ENCODE results near the gene MLLT3. TPM values are rescaled to one million over a fixed set of nuclear protein-coding genes. Genes with fewer than 3 reads are reported as not detected.

MLLT3 gene
- total RNA-seq, 2 experiments from 2014 or later = 59.1 to 60.8 TPM

DNA sequence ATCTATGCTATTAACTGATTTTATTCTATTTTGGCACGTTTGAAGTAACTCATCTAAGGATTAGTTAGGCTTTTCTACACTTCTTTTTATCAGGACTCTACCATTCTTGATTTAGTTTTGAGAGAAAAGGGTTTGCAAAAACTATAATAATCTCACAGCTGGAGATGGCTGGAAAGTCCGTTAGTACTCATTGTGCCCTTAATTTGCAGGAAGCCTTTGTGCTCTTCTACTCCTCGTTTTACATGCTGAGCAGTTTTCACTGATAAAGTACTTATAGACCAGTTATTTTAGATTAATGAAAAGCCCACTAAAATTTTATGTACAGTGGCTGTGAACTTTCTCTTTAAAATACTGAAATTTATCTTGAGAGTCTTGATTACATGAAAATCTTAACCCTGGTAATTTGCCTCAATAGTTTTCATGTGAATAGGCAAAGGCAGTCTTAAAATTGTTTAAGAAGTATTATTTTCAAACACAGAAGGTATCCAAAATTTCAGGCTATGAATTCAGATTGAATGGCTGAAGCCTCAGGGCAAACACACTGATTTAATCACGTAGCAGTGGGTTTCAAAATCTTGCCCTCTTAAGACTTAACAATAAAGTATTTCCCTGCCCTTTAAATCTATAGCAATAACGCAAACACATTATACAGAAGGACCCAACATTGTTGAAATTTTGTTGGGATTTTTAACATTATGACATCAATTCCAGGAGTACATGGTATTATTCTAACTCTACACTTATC lies 18.6 kb downstream of the MLLT3 start:
- Mint-ChIP-seq H3K27ac (no peak overlapping the region), H3K36me3 (ENCODE audit: low read depth) (peaks cover 16% of the 10 kb centered on the region), H3K27me3 (no peaks in the 10 kb centered on the region), H3K4me3 (no peak overlapping the region), H3K4me1 (ENCODE audit: low read depth) (peaks cover 76% of the 10 kb centered on the region), H3K9me3 (no peaks in the 10 kb centered on the region)
- DNase-seq = no peak
- POLR2A ChIA-PET = no interaction called here
- TF ChIP-seq, protein P1, sequence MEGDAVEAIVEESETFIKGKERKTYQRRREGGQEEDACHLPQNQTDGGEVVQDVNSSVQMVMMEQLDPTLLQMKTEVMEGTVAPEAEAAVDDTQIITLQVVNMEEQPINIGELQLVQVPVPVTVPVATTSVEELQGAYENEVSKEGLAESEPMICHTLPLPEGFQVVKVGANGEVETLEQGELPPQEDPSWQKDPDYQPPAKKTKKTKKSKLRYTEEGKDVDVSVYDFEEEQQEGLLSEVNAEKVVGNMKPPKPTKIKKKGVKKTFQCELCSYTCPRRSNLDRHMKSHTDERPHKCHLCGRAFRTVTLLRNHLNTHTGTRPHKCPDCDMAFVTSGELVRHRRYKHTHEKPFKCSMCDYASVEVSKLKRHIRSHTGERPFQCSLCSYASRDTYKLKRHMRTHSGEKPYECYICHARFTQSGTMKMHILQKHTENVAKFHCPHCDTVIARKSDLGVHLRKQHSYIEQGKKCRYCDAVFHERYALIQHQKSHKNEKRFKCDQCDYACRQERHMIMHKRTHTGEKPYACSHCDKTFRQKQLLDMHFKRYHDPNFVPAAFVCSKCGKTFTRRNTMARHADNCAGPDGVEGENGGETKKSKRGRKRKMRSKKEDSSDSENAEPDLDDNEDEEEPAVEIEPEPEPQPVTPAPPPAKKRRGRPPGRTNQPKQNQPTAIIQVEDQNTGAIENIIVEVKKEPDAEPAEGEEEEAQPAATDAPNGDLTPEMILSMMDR (IDR thresholded peaks at IDR 0.05) = no peak
- intact Hi-C loops (cut with micrococcal nuclease) = no loop called here
- no peak for ATAC-seq
- CTCF ChIA-PET = interaction anchor here (0.9 to 1.4 kb wide), 4 partner anchors 14 to 338 kb away, joined by 3 to 7 read pairs (median 4); no protein-coding TSS in a partner anchor

DNA sequence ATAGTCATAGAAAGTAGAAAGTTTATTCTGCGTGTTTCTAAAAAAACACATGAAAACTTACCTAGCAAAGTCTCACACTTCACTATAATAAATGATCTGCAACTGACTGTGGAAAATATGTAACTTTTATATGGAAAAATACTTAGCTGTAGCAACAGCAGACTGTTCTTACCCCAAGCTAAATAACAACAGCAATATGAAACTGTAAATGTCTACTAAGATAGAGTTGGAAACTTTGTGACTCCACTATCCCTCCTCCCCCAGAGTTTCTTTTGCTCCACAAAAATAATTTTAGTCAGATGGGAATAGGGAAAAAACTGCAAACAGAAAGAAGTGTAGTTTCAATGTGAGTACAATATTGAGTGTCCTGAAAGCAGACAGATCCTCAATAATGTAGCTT lies 21.0 kb downstream of the MLLT3 start:
- TF ChIP-seq, protein P1 (IDR thresholded peaks at IDR 0.05) = no peak
- Mint-ChIP-seq H3K4me1 (ENCODE audit: low read depth) (peaks cover 72% of the 10 kb centered on the region), H3K27ac (no peak overlapping the region), H3K9me3 (no peaks in the 10 kb centered on the region), H3K4me3 (no peak overlapping the region), H3K27me3 (no peaks in the 10 kb centered on the region), H3K36me3 (ENCODE audit: low read depth) (peaks cover 17% of the 10 kb centered on the region)
- POLR2A ChIA-PET = no interaction called here
- ATAC-seq (no peak), DNase-seq (no peak)
- CTCF ChIA-PET = interaction anchor here (1.2 to 2.8 kb wide), 3 partner anchors 9 to 26 kb away, joined by 3 to 10 read pairs (median 5); no protein-coding TSS in a partner anchor
- intact Hi-C loops (cut with micrococcal nuclease) = no loop called here

DNA sequence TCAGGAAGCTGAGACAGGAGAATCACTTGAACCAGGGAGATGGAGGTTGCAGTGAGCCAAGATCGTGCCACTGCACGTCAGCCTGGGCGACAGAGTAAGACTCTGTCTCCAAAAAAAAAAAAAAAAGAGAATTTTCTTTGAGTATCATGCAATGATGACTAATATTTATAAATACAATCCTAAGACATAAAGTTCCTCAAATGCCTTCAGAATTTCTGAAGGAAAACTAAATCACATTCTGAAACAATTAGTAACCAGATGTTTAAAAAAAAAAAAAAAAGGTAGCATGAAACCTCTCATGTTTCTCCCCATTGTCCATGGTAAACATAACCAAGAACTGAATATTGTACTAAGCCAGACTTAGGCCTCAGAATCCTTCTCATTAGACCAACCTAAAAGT lies 23.1 kb downstream of the MLLT3 start:
- peaks cover 75% of the 10 kb centered on the region for H3K4me1 Mint-ChIP-seq (ENCODE audit: low read depth)

DNA sequence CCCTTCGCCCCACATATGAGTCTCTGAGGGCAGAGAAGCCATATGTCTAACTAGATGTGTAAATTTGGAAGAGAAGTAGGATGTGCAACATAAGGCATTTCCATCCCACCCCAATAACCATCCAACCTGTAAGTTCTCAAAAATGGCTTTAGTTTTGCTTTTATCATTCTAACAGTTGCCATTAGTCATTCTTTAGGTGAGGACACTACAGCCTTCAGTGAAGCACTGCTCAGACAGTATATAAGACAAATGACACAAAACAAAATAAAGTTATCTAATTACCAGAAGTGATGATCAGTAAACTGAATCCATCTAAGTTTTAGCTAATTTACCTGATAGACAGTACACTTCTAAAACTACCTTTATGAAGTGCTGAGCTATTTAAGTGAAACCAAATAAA lies 23.9 kb downstream of the MLLT3 start:
- Mint-ChIP-seq H3K27me3 (no peaks in the 10 kb centered on the region), H3K4me1 (ENCODE audit: low read depth) (peaks cover 72% of the 10 kb centered on the region), H3K36me3 (ENCODE audit: low read depth) (peaks cover 24% of the 10 kb centered on the region), H3K4me3 (no peak overlapping the region), H3K27ac (peak overlapping the region; percentile 42), H3K9me3 (no peaks in the 10 kb centered on the region)
- intact Hi-C loops (cut with micrococcal nuclease) = no loop called here
- ChIA-PET POLR2A (interaction anchor here (1.0 kb wide), 1 partner anchor 14 kb away, joined by 3 read pairs; no protein-coding TSS in a partner anchor), CTCF (interaction anchor here (0.6 kb wide), 1 partner anchor 46 kb away, joined by 3 read pairs; no protein-coding TSS in a partner anchor)
- no peak for DNase-seq
- peak; percentile 37 for ATAC-seq
- TF ChIP-seq, protein P1 (IDR thresholded peaks at IDR 0.05) = no peak

More for the DNA sequence above, 23.1 kb downstream of the MLLT3 start:
- intact Hi-C loops (cut with micrococcal nuclease) = no loop called here
- ChIA-PET POLR2A (interaction anchor here (0.6 to 1.0 kb wide), 2 partner anchors 13 to 40 kb away, joined by 3 read pairs; no protein-coding TSS in a partner anchor), CTCF (interaction anchor here (0.6 kb wide), 1 partner anchor 47 kb away, joined by 3 read pairs; no protein-coding TSS in a partner anchor)
- Mint-ChIP-seq H3K4me3 (no peak overlapping the region), H3K36me3 (ENCODE audit: low read depth) (peaks cover 24% of the 10 kb centered on the region), H3K27me3 (no peaks in the 10 kb centered on the region), H3K9me3 (no peaks in the 10 kb centered on the region), H3K27ac (no peak overlapping the region)
- ATAC-seq (no peak), DNase-seq (no peak)
- TF ChIP-seq, protein P1 (IDR thresholded peaks at IDR 0.05) = no peak

DNA sequence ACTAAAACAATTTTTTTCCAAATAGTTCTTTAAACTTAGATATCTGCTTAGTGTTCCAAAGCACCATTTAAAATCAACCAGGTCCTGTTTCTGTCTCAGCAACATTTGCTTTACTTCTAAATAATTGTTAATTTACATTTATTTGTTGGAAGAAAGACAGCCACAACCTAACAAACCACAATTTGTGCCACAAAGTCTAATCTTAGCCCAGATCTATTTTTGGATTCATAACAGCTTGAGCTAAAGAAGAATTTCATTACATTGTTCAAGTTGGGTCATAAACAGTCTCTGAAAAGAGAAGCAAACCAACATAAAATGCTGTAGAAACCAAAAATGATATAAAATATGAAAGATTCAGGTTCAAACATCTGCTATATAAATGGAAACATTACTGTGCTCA lies 24.4 kb downstream of the MLLT3 start:
- Mint-ChIP-seq H3K4me3 (no peak overlapping the region), H3K36me3 (ENCODE audit: low read depth) (peaks cover 24% of the 10 kb centered on the region), H3K27me3 (no peaks in the 10 kb centered on the region), H3K27ac (no peak overlapping the region), H3K4me1 (ENCODE audit: low read depth) (peaks cover 70% of the 10 kb centered on the region), H3K9me3 (no peaks in the 10 kb centered on the region)
- TF ChIP-seq, protein P1 (IDR thresholded peaks at IDR 0.05) = no peak
- CTCF ChIA-PET = interaction anchor here (1.2 to 2.0 kb wide), 2 partner anchors 18 to 28 kb away, joined by 3 to 5 read pairs; no protein-coding TSS in a partner anchor
- intact Hi-C loops (cut with micrococcal nuclease) = no loop called here
- DNase-seq (no peak), ATAC-seq (no peak)
- POLR2A ChIA-PET = no interaction called here

Data from activated CD8-positive, alpha-beta T cell treated with anti-CD3 and anti-CD28 coated beads for 36 hours (primary cell).